K562 (cell line): Measurements from ENCODE around the gene SYTL2. TPM values are rescaled to one million over a fixed set of nuclear protein-coding genes. Genes with fewer than 3 reads are reported as not detected.

Experiments
- ATAC-seq: fragments of 200-7000 bp; cut with Tn5 transposase; 3 replicates; pipeline ENCODE4 v1.9.1; 2020; ENCODE audit warnings: moderate library complexity
- BruUV-seq: library from RNA; stranded (reverse); fragments of 400-500 nt; replicated peaks from 2 replicates; lab custom pipeline; 2021; lab: Mats Ljungman, UMichigan
- CTCF ChIA-PET: fragments of 300-600 bp; formaldehyde crosslinking; extraction: SDS; loops from one replicate; lab custom pipeline; 2021; ENCODE audit warnings: low intra/inter-chr PET ratio; lab: Yijun Ruan, JAX
- POLR2A ChIA-PET: fragments of 300-600, 350-650 bp; sonication (Branson Sonifier 250); formaldehyde crosslinking; extraction: SDS; loops from one replicate; lab custom pipeline; 2021; ENCODE audit warnings: antibody characterized with exemption, inconsistent platforms; lab: Yijun Ruan, JAX
- DNase-seq, 4 experiments: peaks; one replicate each; pipeline versions ENCODE4 v3.0.0 to v3.0.0-alpha.2; 2011 to 2018; ENCODE audit warnings: low spot score in 3 of 4, mixed read lengths in 3 of 4; ENCODE audit errors: extremely low read depth in 1 of 4
- FAIRE-seq: peaks from 2 replicates; lab custom pipeline; 2011; peaks lifted over from hg19 to GRCh38; lab: Jason Lieb, UNC
- H2AFZ ChIP-seq: 2 replicates; pipeline ENCODE4 v1.6.0; 2011; ENCODE audit warnings: low read depth, low read length, control low read depth, inconsistent platforms
- H3K27ac ChIP-seq: fragments of 200-600 bp; 3 replicates; pipeline ENCODE4 v1.8.0; 2011; ENCODE audit warnings: low read depth, mild to moderate bottlenecking, control low read depth, inconsistent platforms, low read length, moderate library complexity, mixed read lengths; ENCODE audit errors: extremely low read depth
- H3K27me3 ChIP-seq, 2 experiments: fragments of 300-600 bp in 1 of 2; 2 replicates in 1 of 2; 3 replicates in 1 of 2; pipeline versions ENCODE4 v1.6.0 to v1.8.0; 2011; ENCODE audit warnings: inconsistent platforms in 2 of 2, low read length in 2 of 2, mild to moderate bottlenecking in 1 of 2, mixed read lengths in 1 of 2, moderate library complexity in 1 of 2; ENCODE audit not compliant: control insufficient read depth in 2 of 2, insufficient read depth in 2 of 2
- H3K36me3 ChIP-seq: fragments of 300-600 bp; 3 replicates; pipeline ENCODE4 v1.8.0; 2011; ENCODE audit warnings: mild to moderate bottlenecking, low read length, inconsistent platforms; ENCODE audit not compliant: control insufficient read depth, insufficient read depth
- H3K4me1 ChIP-seq, 2 experiments: fragments of 200-600 bp in 1 of 2; replicated peaks in 1 of 2; 2 replicates in 1 of 2; 3 replicates in 1 of 2; pipeline versions ENCODE4 v1.5.1 to v1.8.0; 2011; ENCODE audit warnings: inconsistent platforms in 2 of 2, low read length in 2 of 2, mild to moderate bottlenecking in 1 of 2, mixed read lengths in 1 of 2, moderate library complexity in 1 of 2; ENCODE audit not compliant: control insufficient read depth in 2 of 2, insufficient read depth in 2 of 2
- H3K4me2 ChIP-seq: 2 replicates; pipeline ENCODE4 v1.6.1; 2011; ENCODE audit warnings: low read length, control low read depth, inconsistent platforms, mixed read lengths; ENCODE audit not compliant: insufficient read depth
- H3K4me3 ChIP-seq: fragments of 200-600 bp; sonication (generic), shearing (Covaris generic); 2 replicates; pipeline ENCODE4 v1.5.1; 2016; ENCODE audit warnings: control low read depth, inconsistent platforms
- H3K79me2 ChIP-seq: fragments of 200-600 bp; 3 replicates; pipeline ENCODE4 v1.8.0; 2011; ENCODE audit warnings: low read length, inconsistent platforms; ENCODE audit not compliant: control insufficient read depth, insufficient read depth
- H3K9ac ChIP-seq, 2 experiments: 2 replicates each; pipeline versions ENCODE4 v1.6.0 to v1.6.1; 2011; ENCODE audit warnings: low read depth in 2 of 2, low read length in 2 of 2, control low read depth in 1 of 2, inconsistent platforms in 1 of 2, mild to moderate bottlenecking in 1 of 2, mixed read lengths in 1 of 2; ENCODE audit not compliant: insufficient read depth in 1 of 2
- H3K9me1 ChIP-seq: one replicate; pipeline ENCODE4 v1.6.0; 2011; ENCODE audit warnings: inconsistent platforms, mild to moderate bottlenecking, low read length, moderate library complexity; ENCODE audit not compliant: control insufficient read depth, insufficient read depth
- H3K9me3 ChIP-seq: replicated peaks from 2 replicates; pipeline ENCODE4 v1.5.1; 2011; ENCODE audit warnings: low read depth, low read length, inconsistent platforms; ENCODE audit not compliant: control insufficient read depth, insufficient read depth
- H4K20me1 ChIP-seq: replicated peaks from 2 replicates; pipeline ENCODE4 v1.6.1; 2011; ENCODE audit warnings: low read length, inconsistent platforms, mixed read lengths; ENCODE audit not compliant: control insufficient read depth, insufficient read depth
- ADNP ChIP-seq: fragments of 200-800 bp; sonication (Bioruptor generic); IDR thresholded peaks from 2 replicates; pipeline ENCODE4 v1.6.1; 2016; ENCODE audit warnings: missing genetic modification characterization, missing compliant biosample characterization
- ATF7 ChIP-seq: fragments of 450-650 bp; IDR thresholded peaks from 2 replicates; pipeline ENCODE4 v1.7.1; 2014; ENCODE audit warnings: mild to moderate bottlenecking, moderate library complexity
- GTF2E2 ChIP-seq: fragments of 200-800 bp; sonication (Bioruptor generic); IDR thresholded peaks from 2 replicates; pipeline ENCODE4 v1.6.1; 2016; ENCODE audit warnings: missing genetic modification characterization, missing compliant biosample characterization
- JUND ChIP-seq, 2 experiments: IDR thresholded peaks; 2 replicates in 1 of 2; 3 replicates in 1 of 2; pipeline ENCODE4 v1.6.1; 2011; ENCODE audit warnings: borderline replicate concordance in 2 of 2, low read depth in 2 of 2, low read length in 2 of 2, improper control_type of control experiment in 1 of 2, missing biosample characterization in 1 of 2, missing genetic modification characterization in 1 of 2, missing genetic modification reagents in 1 of 2
- KDM4B ChIP-seq, 2 experiments: fragments of 450-650 bp in 1 of 2; sonication (generic) in 1 of 2; IDR thresholded peaks; 2 replicates each; pipeline ENCODE4 v1.6.1; 2016 to 2017; ENCODE audit warnings: borderline replicate concordance in 2 of 2, antibody characterized with exemption in 1 of 2, low read depth in 1 of 2, mild to moderate bottlenecking in 1 of 2
- NR4A1 ChIP-seq, 2 experiments: fragments of 250-450 bp in 1 of 2; fragments of 450-650 bp in 1 of 2; sonication (Bioruptor Pico) in 1 of 2; IDR thresholded peaks; 2 replicates each; pipeline versions ENCODE4 v1.4.0 to v1.6.1; 2016 to 2020; ENCODE audit warnings: mild to moderate bottlenecking in 2 of 2, missing compliant biosample characterization in 1 of 2, missing genetic modification characterization in 1 of 2, moderate library complexity in 1 of 2
- NUFIP1 ChIP-seq: fragments of 450-650 bp; IDR thresholded peaks from 2 replicates; pipeline ENCODE4 v1.6.1; 2018; ENCODE audit not compliant: partially characterized antibody
- PHF20 ChIP-seq: fragments of 450-650 bp; IDR thresholded peaks from 2 replicates; pipeline ENCODE4 v1.6.1; 2018; ENCODE audit not compliant: partially characterized antibody
- RFX1 ChIP-seq: fragments of 450-650 bp; IDR thresholded peaks from 2 replicates; pipeline ENCODE4 v1.6.1; 2016; ENCODE audit warnings: mild to moderate bottlenecking, moderate library complexity
- TGIF2 ChIP-seq: sonication (generic); formaldehyde crosslinking; IDR thresholded peaks from 2 replicates; pipeline ENCODE4 v1.8.1; 2022; ENCODE audit warnings: mild to moderate bottlenecking, missing genetic modification reagents, moderate library complexity
- UBTF ChIP-seq, 2 experiments: IDR thresholded peaks; 2 replicates each; pipeline ENCODE4 v1.6.1; 2012; ENCODE audit warnings: improper control_type of control experiment in 2 of 2, low read depth in 2 of 2, low read length in 2 of 2, borderline replicate concordance in 1 of 2
- ZNF280B ChIP-seq: fragments of 250-450 bp; sonication (Bioruptor Pico); IDR thresholded peaks from 2 replicates; pipeline ENCODE4 v1.5.1; 2021; ENCODE audit warnings: mild to moderate bottlenecking
- WGBS: fragments of 100-300 bp; shearing (Covaris generic); methylation state at CpG from one replicate; pipeline ENCODE4 v1.1.6; 2016; ENCODE audit warnings: low coverage, mixed read lengths; ENCODE audit not compliant: insufficient coverage; ENCODE audit errors: missing lambda C conversion rate; 5-methylcytosine and 5-hydroxymethylcytosine counted together
- in situ Hi-C: fragments of 300-500 bp; cut with MboI; formaldehyde crosslinking; loops from 4 replicates; pipeline ENCODE4 v1.15.0; 2018; ENCODE audit warnings: inconsistent platforms, mixed read lengths
- intact Hi-C: fragments of 100-400 bp; cut with micrococcal nuclease; formaldehyde crosslinking; loops from 2 replicates; pipeline ENCODE4 v1.14.2; 2022
- polyA plus RNA-seq, 8 experiments: library from polyadenylated mRNA; depleted of rRNA in 4 of 8; stranded (reverse) in 5 of 8; unstranded in 3 of 8; fragments of >200 nt; fragmentation: Nextera tagmentation in 2 of 8; fragmentation: Illumina TruSeq in 1 of 8; extraction: Ambion mirVana in 2 of 8; extraction: Trizol in 1 of 8; gene quantifications; 2 replicates each; pipeline versions ENCODE4 v1.2.1 to v1.2.3, GENCODE V29; 2011 to 2014; ENCODE audit warnings: inconsistent platforms in 1 of 8, missing spikeins in 1 of 8
- total RNA-seq, 7 experiments: library from RNA; depleted of rRNA in 6 of 7; stranded (reverse); fragments of >200 nt in 6 of 7; fragmentation: Illumina TruSeq in 2 of 7; extraction: Trizol in 2 of 7; gene quantifications; 2 replicates each; pipeline versions ENCODE4 v1.2.1 to v1.2.3, GENCODE V29; 2011 to 2021; ENCODE audit warnings: low replicate concordance in 1 of 7

The SYTL2 gene
- total and polyA plus RNA-seq, 9 of the 15 experiments (the other 6 are each of a cell fraction or from before 2014, with no cell fraction given) = 0.05 to 0.57 (median 0.35) TPM

- in situ Hi-C loops = no loop called here
- H3K4me2 ChIP-seq = no peak overlapping the region
- WGBS = 1% methylated on average over 6 of the region's 6 CpGs
- DNase-seq = no peak
- ChIA-PET POLR2A (interaction anchor here (1.1 kb wide), 1 partner anchor 14 kb away, joined by 3 read pairs; no protein-coding TSS in a partner anchor), CTCF (no interaction called here)
- H3K27ac ChIP-seq = no peak overlapping the region
- H3K4me1 ChIP-seq = no peaks in the 10 kb centered on the region
- no peaks in the 10 kb centered on the region for H3K36me3 ChIP-seq
- no peak overlapping the region for H3K4me3 ChIP-seq
- TF ChIP-seq NUFIP1 (no peak), JUND (IDR thresholded peaks at IDR 0.05; ENCODE audit: borderline replicate concordance, low read depth, low read length) (no peak), JUND (tag; IDR thresholded peaks at IDR 0.05; ENCODE audit: borderline replicate concordance, low read depth, low read length) (no peak), RFX1 (no peak), ZNF280B (CRISPR knock-in tag) (no peak), TGIF2 (no peak), GTF2E2 (tag) (no peak), UBTF (IDR thresholded peaks at IDR 0.05; ENCODE audit: borderline replicate concordance in 1 of 2, low read depth in 2 of 2, low read length in 2 of 2) (no peak), KDM4B (IDR thresholded peaks at IDR 0.05; ENCODE audit: borderline replicate concordance in 2 of 2, low read depth in 1 of 2) (no peak), ADNP (tag) (no peak), PHF20 (no peak), ATF7 (no peak), NR4A1 (CRISPR knock-in tag; IDR thresholded peaks at IDR 0.05) (no peak), NR4A1 (tag; IDR thresholded peaks at IDR 0.05) (no peak)
- no peaks in the 10 kb centered on the region for H4K20me1 ChIP-seq
- peaks cover 3 to 5% of the 10 kb centered on the region in 2 experiments; a peak in 3 of 5 replicates for H3K27me3 ChIP-seq
- no peak for ATAC-seq
- no peak overlapping the region for H2AFZ ChIP-seq
- BruUV-seq = no TSS peak
- no peak for FAIRE-seq
- intact Hi-C loops = no loop called here
- no peaks in the 10 kb centered on the region for H3K9me1 ChIP-seq
- H3K79me2 ChIP-seq = no peaks in the 10 kb centered on the region
- no peaks in the 10 kb centered on the region for H3K9me3 ChIP-seq
- no peak overlapping the region for H3K9ac ChIP-seq
Measured at GRCh38 chr11:85724748-85725465, 86.0 kb downstream of the SYTL2 start.
